ENCODE results near the gene SYNGR3.
"Not testable (repeated sequence)": the region's sequence is repeated elsewhere in the genome, so short reads cannot be mapped to it uniquely, and the experiment has no call there.

SYNGR3 gene

GRCh38 chr16:2031081-2031577 is 41.4 kb downstream of the SYNGR3 start:
- DNase-seq, result no peak

- DNase-seq, result no peak
These were observed 42.7 kb downstream of the SYNGR3 start for GRCh38 chr16:2032285-2033056.

- DNase-seq, result no peak
These were observed 43.5 kb downstream of the SYNGR3 start for GRCh38 chr16:2033057-2033908.

- not testable (repeated sequence) for DNase-seq
These were observed 44.3 kb downstream of the SYNGR3 start for GRCh38 chr16:2033909-2034695.

GRCh38 chr16:2034696-2035430 is 45.1 kb downstream of the SYNGR3 start:
- no peak for DNase-seq

- DNase-seq, result peak; percentile 70 to 83 (median 80)
These were observed 45.8 kb downstream of the SYNGR3 start for GRCh38 chr16:2035431-2036199.

- no peak for DNase-seq
These were observed 46.6 kb downstream of the SYNGR3 start for GRCh38 chr16:2036200-2036966.

GRCh38 chr16:2037115-2037514 is 47.3 kb downstream of the SYNGR3 start:
- DNase-seq, result no peak

- DNase-seq, result no peak
These were observed 48.0 kb downstream of the SYNGR3 start for GRCh38 chr16:2037647-2038381.

GRCh38 chr16:2038382-2039231 is 48.8 kb downstream of the SYNGR3 start:
- DNase-seq, result no peak

GRCh38 chr16:2039274-2040031 is 49.7 kb downstream of the SYNGR3 start:
- DNase-seq, result peak; percentile 24 to 88 (median 59)

- no peak for DNase-seq
These were observed 50.4 kb downstream of the SYNGR3 start for GRCh38 chr16:2040041-2040786.

- DNase-seq, result peak in 2 of 3 experiments; percentile 57 to 87
These were observed 51.2 kb downstream of the SYNGR3 start for GRCh38 chr16:2040787-2041522.

GRCh38 chr16:2042171-2042985 is 52.6 kb downstream of the SYNGR3 start:
- DNase-seq, result peak; percentile 83 to 97 (median 93)

GRCh38 chr16:2042986-2043666 is 53.4 kb downstream of the SYNGR3 start:
- peak in 1 of 3 experiments; percentile 82 for DNase-seq

All from NCI-H1417 (cell line).